HUDEP-2 (cell line): ENCODE results near the gene MGMT.

Source experiments
- DNase-seq, 76 experiments: peaks; one replicate each; lab custom pipeline; 2025; ENCODE audit not compliant: unreplicated experiment in 76 of 76; lab: John Stamatoyannopoulos, UW

The MGMT gene

GRCh38 chr10:129765664-129766550, 298.9 kb downstream of the MGMT start:
- no peak for DNase-seq

GRCh38 chr10:129766611-129767550, 299.8 kb downstream of the MGMT start:
- DNase-seq: no peak

- DNase-seq: no peak
These were observed 300.7 kb downstream of the MGMT start for GRCh38 chr10:129767751-129768150.

GRCh38 chr10:129768437-129769355, 301.7 kb downstream of the MGMT start:
- DNase-seq: no peak

- no peak for DNase-seq
These were observed 302.5 kb downstream of the MGMT start for GRCh38 chr10:129769381-129770116.

- DNase-seq: no peak
These were observed 303.2 kb downstream of the MGMT start for GRCh38 chr10:129770286-129770685.

GRCh38 chr10:129771024-129771423, 304.0 kb downstream of the MGMT start:
- no peak for DNase-seq

GRCh38 chr10:129771576-129771975, 304.5 kb downstream of the MGMT start:
- DNase-seq: no peak

GRCh38 chr10:129771991-129772431, 305.0 kb downstream of the MGMT start:
- no peak for DNase-seq

GRCh38 chr10:129772468-129773358, 305.7 kb downstream of the MGMT start:
- DNase-seq: no peak

- no peak for DNase-seq
These were observed 306.4 kb downstream of the MGMT start for GRCh38 chr10:129773359-129773990.

GRCh38 chr10:129774082-129774735, 307.2 kb downstream of the MGMT start:
- DNase-seq: no peak

- peak in 5 of 76 experiments; percentile 5 to 25 (median 10) for DNase-seq
These were observed 307.8 kb downstream of the MGMT start for GRCh38 chr10:129774736-129775401.

GRCh38 chr10:129775681-129776080, 308.6 kb downstream of the MGMT start:
- no peak for DNase-seq

GRCh38 chr10:129777687-129778086, 310.6 kb downstream of the MGMT start:
- no peak for DNase-seq

- DNase-seq: no peak
These were observed 311.5 kb downstream of the MGMT start for GRCh38 chr10:129778571-129778970.
